SW480 (cell line): ENCODE measurements around the gene ATP2B1.

Experiments
- DNase-seq: peaks from one replicate; pipeline ENCODE4 v3.0.0-alpha.2; 2016; ENCODE audit warnings: low spot score

The ATP2B1 gene

DNA sequence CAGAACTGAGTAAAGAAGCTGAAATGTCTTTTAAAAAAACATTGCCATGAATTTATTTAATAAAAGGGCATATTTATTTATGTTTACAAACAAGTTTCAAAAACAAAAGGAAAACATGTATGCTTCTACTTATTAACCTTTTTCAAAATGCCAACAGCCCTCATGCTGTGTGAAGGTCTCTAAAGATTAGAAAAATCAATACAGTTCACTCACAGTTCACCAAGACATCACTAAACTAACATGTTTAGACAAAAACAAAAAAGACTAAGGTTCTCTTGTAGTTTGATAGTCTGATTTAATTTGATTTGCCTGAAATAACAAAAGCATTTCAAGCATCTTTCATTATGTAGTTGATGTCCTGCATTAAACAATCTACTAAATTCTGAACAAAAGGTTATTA, 118.9 kb downstream of the ATP2B1 start:
- DNase-seq, result no peak

DNA sequence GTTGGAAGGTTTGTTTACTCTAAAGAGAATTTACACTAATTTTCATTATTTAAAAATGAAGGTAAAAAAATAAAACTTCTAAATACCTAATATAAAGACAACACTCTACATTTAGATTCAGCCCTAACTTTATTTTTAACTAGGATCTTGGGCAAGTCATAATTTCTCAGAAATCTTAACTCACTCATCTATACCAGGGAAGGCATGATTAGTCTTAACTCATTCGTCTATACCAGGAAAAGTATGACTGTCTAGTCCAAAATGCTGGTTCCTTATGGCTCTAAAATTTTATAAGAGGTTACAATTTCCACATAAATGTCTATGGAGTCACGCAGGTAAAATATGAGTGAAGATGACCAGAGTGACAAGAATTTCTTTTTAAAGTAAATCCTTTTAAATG, 130.1 kb downstream of the ATP2B1 start:
- no peak for DNase-seq

- DNase-seq, result no peak
Observed at GRCh38 chr12:89576572-89577220, 131.9 kb downstream of the ATP2B1 start.

GRCh38 chr12:89575374-89575773, 133.3 kb downstream of the ATP2B1 start:
- no peak for DNase-seq

GRCh38 chr12:89574736-89575208, 133.9 kb downstream of the ATP2B1 start:
- DNase-seq, result no peak

DNA sequence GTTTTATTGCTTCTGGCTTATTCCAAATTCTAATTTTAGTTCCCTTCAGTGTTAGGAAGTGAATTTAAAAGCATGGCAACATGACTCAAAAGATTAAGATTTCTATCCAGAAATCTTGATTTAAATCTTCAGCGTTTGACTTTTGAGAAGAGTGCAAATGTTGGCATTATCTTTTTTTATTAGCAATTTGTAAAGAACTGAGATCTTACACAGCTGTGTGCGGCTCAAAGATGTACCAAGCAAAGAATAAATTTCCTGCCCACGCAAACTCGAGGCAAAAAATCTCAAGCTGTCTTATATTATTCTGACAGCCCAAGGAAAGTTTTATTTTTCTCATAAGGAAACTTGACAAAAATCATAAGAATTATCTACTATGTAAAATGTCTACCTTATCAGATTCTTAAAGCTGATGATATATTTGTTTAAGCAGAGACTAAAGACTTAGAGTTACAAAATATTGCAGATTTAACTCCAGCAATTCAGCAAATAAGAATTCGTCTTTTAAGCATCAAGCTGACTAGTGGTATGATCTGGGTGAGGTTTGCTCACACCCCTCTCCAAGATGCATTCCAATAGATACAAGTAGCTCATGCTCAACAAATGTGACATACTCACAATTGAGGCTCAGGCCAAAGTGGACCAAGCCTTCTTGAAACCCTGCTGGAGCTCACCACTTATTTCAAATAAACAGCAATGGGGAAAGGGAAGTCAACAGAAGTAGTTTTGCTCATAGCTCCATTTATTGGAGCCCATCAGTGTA, 135.4 kb downstream of the ATP2B1 start:
- DNase-seq, result no peak

DNA sequence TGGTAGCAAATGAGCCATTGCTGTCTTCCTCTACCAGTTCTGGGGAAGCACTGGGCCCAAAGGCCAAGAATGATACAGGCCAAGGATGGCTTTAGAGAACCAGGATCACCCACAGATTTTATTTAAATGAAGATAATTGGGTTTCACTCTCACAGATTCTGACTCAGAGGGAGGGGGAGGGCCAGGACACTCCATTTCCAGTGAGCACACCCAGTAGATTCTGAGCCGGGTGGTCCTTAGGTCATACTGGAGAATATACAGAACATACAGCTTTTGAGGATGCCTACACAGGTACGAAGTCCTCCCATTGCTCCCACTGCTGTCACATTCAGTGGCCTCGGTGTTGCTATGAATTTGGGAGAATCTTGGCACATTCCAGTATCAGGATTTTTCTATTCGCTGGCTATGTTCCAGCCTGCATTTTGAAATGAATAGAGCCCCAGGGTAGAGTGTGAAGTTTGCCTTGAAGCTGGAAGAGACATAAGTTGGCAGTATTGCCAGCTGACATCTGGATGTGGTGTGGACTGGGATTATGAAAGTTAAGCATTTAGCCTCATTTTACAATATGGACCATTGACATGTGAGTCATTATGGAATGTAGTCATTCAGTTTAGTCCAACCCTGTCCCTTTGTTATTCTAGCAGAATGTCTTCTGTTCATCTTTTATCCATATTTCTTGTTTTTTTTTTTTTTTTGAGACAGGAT, 137.0 kb downstream of the ATP2B1 start:
- DNase-seq, result no peak

DNA sequence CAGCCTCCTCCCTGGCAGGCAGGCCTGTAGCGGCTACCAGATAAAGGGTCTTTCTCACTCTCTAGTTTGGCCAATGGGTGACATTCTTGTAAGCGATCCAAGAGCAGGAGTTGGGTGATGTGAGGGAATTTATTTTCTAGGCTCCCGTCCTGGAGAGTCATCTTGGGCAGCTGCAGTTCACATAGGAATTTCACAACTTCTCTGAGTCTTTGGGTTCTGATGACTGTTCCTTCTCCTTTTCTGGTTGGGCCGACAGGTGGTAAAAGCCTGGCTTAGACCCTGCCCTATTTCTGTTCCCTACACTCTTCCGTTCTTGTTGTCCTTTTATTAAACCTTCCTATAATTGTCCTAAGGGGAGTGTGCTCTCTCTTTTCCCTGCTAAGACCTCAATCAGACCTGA, 140.2 kb downstream of the ATP2B1 start:
- no peak for DNase-seq

DNA sequence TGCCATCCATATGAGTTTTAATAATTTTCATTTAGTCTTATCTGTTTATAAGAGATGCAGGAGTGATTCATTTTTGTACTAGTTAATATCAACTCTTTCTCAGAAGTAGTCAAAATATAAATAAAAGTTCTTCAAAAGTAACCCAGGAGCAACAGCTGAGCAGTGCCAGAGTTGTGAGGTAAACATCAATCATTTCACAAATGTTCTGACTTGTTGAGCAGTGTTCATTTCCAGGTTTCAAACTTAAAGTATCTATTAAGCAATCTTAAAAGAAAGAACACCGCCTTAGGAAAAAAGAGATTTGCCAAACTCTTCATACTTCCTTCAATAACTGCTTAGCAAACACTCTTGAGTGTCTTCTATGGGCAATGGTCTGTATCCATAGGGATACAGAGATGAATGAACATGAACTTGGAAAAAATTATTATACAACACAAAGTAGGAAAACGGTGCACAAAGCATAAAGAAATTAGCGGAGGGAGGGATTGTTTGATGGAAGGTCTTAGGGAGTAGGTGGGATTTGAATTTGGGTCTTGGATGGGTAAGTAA, 140.9 kb downstream of the ATP2B1 start:
- no peak for DNase-seq

DNA sequence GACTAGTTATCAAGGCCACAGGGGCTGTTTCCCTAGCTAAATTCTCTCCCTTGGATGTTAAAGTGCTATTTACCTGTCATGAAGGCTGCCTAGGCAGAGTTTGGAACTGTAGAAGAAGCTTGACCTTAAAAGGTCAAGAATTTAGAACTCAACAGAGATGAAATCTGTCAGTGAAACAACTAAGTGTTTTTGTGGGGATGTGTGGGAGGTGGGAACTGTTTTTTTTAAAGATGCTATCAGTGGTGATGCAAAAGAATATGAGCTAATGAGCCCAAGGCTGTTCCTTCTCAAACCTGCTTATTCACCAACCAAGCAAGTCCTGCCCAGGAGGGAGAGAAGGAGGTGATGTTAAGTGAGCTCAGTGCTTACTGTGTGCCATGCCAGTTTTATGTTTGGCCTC, 142.0 kb downstream of the ATP2B1 start:
- no peak for DNase-seq

- DNase-seq, result no peak
Observed at GRCh38 chr12:89565002-89565401, 143.6 kb downstream of the ATP2B1 start.

DNA sequence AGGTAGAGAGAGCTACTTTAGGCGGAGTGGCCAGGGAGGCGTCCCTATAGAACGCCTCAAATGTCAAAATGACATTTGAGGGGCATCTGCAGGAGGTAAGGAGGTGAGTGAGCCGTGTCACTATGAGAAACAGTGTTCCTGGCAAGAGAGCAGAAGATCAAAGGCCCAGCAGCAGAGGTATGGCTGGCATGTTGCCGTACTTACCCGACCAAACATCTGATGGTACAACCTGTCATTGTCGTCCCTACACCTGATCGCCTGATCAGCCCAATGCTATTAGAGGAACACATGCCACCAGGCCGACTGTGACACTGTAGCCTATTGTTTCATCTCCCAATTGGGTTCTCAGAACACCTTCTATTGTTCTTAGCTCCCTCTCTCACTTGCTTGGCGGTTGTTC, 148.9 kb downstream of the ATP2B1 start:
- DNase-seq, result no peak

GRCh38 chr12:89556976-89557375, 151.7 kb downstream of the ATP2B1 start:
- DNase-seq, result peak; percentile 39

- DNase-seq, result no peak
Observed at GRCh38 chr12:89552376-89552775, 156.3 kb downstream of the ATP2B1 start.

GRCh38 chr12:89551747-89552146, 156.9 kb downstream of the ATP2B1 start:
- no peak for DNase-seq

DNA sequence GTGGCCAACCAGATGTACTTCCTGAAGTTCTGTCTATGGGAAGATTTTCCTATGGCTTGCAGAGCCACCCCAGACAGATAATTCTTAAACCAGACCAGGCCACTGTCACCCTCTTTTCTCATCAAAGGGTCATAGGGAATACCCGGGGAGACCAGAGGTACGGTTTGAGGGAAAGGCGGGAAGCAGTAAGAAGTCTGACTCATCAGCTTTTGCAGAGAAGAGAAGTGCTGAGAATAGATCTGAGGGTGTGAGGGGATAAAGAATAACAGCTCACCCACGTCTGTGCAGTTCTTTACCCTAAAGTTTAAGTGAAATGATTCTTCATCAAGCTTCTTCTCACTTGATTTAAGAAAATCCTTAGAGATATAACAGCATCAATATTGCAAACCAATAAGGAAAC, 161.5 kb downstream of the ATP2B1 start:
- no peak for DNase-seq

- no peak for DNase-seq
Observed at GRCh38 chr12:89546151-89546550, 162.5 kb downstream of the ATP2B1 start.

DNA sequence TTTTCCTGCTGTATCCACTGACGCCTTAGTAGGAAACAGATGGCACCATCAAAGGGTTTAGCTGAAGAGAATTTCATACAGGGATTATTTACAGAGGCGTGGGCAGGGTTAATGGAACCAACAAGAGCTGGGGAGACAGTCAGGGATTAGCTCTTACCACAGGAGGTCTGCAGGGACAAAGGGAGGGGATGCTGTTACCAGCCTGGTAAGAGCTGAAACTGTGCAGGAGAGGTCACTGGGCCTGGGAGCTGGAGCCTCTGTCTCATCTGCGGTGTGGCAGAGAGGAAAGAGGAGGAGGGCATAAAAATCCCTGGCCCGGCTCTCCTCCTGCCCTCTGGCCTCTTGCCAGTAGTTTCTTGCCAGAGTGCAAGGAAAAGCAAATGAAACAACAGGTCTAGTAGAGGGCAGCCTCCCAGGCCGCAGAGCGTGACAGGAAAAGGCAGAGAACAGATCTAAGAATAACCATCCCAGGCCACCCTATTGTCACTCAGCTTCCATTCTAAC, 163.9 kb downstream of the ATP2B1 start:
- peak; percentile 21 for DNase-seq

DNA sequence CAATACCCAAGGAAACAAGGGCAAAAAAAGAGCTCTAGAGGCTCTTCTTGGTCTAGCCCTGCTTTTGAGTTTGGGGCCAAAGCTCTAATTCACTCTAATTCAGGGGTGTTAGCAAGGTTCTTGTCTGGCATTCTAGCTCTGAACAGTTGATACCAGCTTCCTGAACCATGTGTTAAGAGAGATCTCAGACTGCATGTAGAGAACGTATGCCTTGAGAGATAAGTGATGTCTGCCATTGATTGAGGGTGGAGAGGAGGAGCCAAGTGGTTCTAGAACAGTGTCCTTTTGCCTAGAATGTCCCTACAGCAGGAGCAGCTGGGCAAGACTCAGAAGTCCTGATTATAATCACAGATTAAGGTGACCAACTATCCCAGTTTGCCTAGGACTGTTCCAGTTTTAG, 164.6 kb downstream of the ATP2B1 start:
- DNase-seq, result no peak

DNA sequence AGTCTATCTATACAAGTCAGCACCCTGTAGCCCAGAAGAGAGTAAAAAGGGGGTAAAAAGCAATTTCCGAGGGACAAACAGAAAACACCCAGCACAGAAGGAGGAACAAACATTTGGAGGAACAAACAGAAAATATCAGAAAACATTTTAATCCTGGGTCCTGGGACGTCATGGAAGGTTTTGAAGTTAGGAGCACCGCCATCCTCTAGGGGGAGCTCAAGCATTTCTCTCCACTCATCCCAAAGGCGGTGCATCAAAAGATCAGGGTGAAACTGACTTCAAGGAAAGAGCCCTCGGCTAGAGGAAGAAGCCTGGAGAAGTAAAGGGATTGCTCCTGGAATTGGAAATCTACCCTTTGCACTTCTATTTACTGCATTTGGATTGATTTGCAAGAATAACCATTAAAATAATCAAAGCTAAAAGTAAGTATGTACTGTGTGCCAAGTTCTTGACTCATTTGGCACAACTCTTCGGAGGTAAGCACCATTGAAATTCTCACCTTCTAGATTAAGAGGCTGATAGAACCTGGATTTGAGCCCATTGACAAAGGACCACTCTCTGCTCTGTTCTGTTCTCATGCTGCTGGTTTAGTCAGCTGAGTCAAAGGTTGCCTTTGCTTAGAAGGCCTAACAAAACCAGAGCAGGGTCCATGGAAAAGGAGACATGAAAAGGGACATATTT, 165.6 kb downstream of the ATP2B1 start:
- DNase-seq, result peak; percentile 72

GRCh38 chr12:89542236-89542635, 166.4 kb downstream of the ATP2B1 start:
- no peak for DNase-seq

DNA sequence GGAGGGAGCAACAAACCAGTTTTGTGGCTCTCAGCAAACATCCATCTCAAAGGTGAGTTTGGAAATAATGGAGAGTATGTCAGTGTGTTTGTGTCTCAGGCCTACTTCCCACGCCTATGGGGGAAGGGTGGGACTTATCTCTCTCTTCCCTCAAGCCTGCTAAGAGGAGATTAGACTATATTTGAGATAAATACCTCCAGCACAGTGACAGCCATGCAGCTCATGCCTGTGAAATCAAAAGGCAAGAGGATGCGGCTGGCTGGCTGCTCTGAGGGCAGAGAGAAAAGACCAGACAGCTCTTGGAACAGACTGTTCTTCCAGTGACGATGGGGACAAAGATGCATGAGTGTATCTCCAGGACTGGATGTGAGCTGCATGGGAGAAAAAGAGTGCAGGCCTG, 168.1 kb downstream of the ATP2B1 start:
- DNase-seq, result no peak
